Thyroid gland (tissue), 4 donors: ENCODE results near the gene FOXP3.

Experiments used
- CTCF ChIP-seq, 6 experiments: fragments of 200-600 bp in 3 of 6; fragments of 450-650 bp in 3 of 6; sonication (generic) in 3 of 6; IDR thresholded peaks; one replicate each; pipeline ENCODE4 v1.5.1; 2016 to 2019; ENCODE audit warnings: antibody characterized with exemption in 6 of 6, mild to moderate bottlenecking in 2 of 6, inconsistent platforms in 1 of 6, moderate library complexity in 1 of 6
- POLR2A ChIP-seq, 2 donors: fragments of 450-650 bp; IDR thresholded peaks; one replicate each; pipeline ENCODE4 v1.6.1; 2017; ENCODE audit warnings: antibody characterized with exemption in 2 of 2, mild to moderate bottlenecking in 2 of 2, moderate library complexity in 1 of 2

GRCh38 chrX:49247916-49248811, 16.3 kb downstream of the FOXP3 start:
- TF ChIP-seq CTCF (IDR thresholded peaks at IDR 0.05) = no peak
- no peak for TF ChIP-seq POLR2A (IDR thresholded peaks at IDR 0.05)
